ENCODE results near the gene RNF113B. TPM values are rescaled to one million over a fixed set of nuclear protein-coding genes. Genes with fewer than 3 reads are reported as not detected.

RNF113B gene
- total and polyA plus RNA-seq, 2 of the 13 experiments (the other 11 are each of a cell fraction or from before 2014, with no cell fraction given): not detected

- TF ChIP-seq ZNF362 (CRISPR knock-in tag; IDR thresholded peaks at IDR 0.05; ENCODE audit: borderline replicate concordance) (no peak), ZNF841 (CRISPR knock-in tag; IDR thresholded peaks at IDR 0.05; ENCODE audit: borderline replicate concordance) (no peak)
Observed at GRCh38 chr13:98157609-98158008, 19.5 kb downstream of the RNF113B start (continued).

GRCh38 chr13:98157188-98157587 is 19.9 kb downstream of the RNF113B start:
- Histone ChIP-seq H3K4me2 (ENCODE audit: low read depth, low read length) (no peak overlapping the region), H4K20me1 (ENCODE audit: insufficient read depth, low read length) (peaks cover 74% of the 10 kb centered on the region), H3K36me3 (replicated peaks in 1 of 2; ENCODE audit: control insufficient read depth in 1 of 2, insufficient read depth in 2 of 2, low read length in 2 of 2) (peaks cover 9 to 34% of the 10 kb centered on the region in 2 experiments), H3K9me3 (ENCODE audit: low read length) (no peaks in the 10 kb centered on the region), H3K4me3 (replicated peaks in 1 of 3; ENCODE audit: insufficient read depth in 1 of 3, low read depth in 2 of 3, low read length in 3 of 3) (no peak overlapping the region), H3K79me2 (ENCODE audit: insufficient read depth, low read length) (peaks cover 96% of the 10 kb centered on the region), H2AFZ (ENCODE audit: low read length) (no peak overlapping the region), H3K9ac (ENCODE audit: insufficient read depth, low read depth, low read length) (no peak overlapping the region), H3K27ac (ENCODE audit: extremely low read length, insufficient read depth, low read length) (peak overlapping the region; percentile 19), H3K27me3 (ENCODE audit: control insufficient read depth in 1 of 2, insufficient read depth in 2 of 2, low read length in 2 of 2) (no peaks in the 10 kb centered on the region), H3K4me1 (ENCODE audit: insufficient read depth, low read length) (peaks cover 96% of the 10 kb centered on the region)
- TF ChIP-seq NAIF1 (CRISPR knock-in tag; IDR thresholded peaks at IDR 0.05; ENCODE audit: borderline replicate concordance) (no peak), RFXAP (CRISPR knock-in tag; IDR thresholded peaks at IDR 0.05; ENCODE audit: borderline replicate concordance) (no peak), ZNF687 (CRISPR knock-in tag; IDR thresholded peaks at IDR 0.05) (0 out of 2 replicates have a peak, but pooled peaks have one; percentile 13), ZNF598 (CRISPR knock-in tag; IDR thresholded peaks at IDR 0.05; ENCODE audit: borderline replicate concordance) (no peak), RBM22 (optimal IDR thresholded peaks at IDR 0.05; ENCODE audit: low read length) (peak; percentile 80), SMAD1 (CRISPR knock-in tag; IDR thresholded peaks at IDR 0.05; ENCODE audit: borderline replicate concordance, low read depth) (no peak), KAT8 (CRISPR knock-in tag; IDR thresholded peaks at IDR 0.05) (no peak)
- no TSS peak for BruUV-seq (replicated peaks)
- ChIA-PET CTCF (ENCODE audit: low intra/inter-chr PET ratio, low total read pairs) (no interaction called here), POLR2A (no interaction called here)
- intact Hi-C loops (cut with micrococcal nuclease; ENCODE audit: unreplicated experiment) (no loop called here), in situ Hi-C loops (cut with HindIII; ENCODE audit: extremely low pct_ligation_motif_present, low pct_unique_long_range_greater_than_20kb) (no loop called here)
- 92% methylated on average over 7 of the region's 7 CpGs for WGBS (ENCODE audit: low lambda C conversion rate)
- no peak for ATAC-seq
- no peak for DNase-seq (ENCODE audit: low spot score)
- no peak for FAIRE-seq
